Activated CD4-positive, alpha-beta T cell treated with anti-CD3 and anti-CD28 coated beads, Interleukin-2, Interleukin-4, amounts not matched to agents 100 ng/mL and 50 ng/mL, durations not matched to agents 16 hours and 8 hours (primary cell): ENCODE results near the gene CHCHD1.
"Not testable (repeated sequence)": the region's sequence is repeated elsewhere in the genome, so short reads cannot be mapped to it uniquely, and the experiment has no call there.

Source experiments
- DNase-seq: peaks from one replicate; pipeline ENCODE4 v3.0.0-alpha.2; 2020; ENCODE audit warnings: low spot score

CHCHD1 gene

DNA sequence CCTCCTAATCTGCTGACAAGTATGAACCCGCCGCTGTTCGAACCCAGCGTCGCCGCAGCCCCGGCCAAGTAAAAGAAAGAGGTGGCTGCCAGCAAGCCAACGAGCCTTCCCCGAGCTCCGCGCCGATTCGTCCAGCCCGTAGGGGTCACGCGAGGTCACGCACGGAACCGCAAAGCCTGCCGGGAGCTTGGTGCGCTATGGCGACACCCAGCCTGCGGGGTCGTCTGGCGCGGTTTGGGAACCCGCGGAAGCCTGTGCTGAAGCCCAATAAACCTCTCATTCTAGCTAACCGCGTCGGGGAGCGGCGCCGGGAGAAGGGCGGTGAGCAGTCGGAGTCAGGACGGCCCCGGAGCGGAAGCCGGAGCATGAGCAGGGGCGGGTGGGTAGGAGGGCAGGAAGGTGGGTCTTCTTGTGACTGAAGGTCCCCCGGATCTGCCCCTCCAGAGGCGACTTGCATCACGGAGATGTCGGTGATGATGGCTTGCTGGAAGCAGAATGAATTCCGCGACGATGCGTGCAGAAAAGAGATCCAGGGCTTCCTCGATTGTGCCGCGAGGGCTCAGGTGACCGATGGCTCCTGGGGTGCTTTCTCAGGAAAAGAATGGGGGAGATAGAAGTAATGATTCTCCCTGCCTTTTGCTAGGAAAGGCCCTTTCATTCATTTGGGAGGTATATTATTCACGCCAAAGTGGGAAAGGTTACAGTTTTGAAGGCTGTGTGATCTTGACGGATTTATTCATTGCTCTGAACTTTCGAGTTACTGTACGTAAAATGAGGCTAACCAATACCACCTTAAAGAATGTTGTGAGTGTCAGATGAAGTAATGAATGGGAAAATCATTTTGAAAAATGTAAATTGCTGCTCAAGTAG is at the start of gene CHCHD1:
Gene CHCHD1, plus strand, starts transcription at position 170 of the 870 bp plus-strand sequence. Its CDS starts 28 bp downstream, at position 198.
- peak; percentile 93 for DNase-seq

DNA sequence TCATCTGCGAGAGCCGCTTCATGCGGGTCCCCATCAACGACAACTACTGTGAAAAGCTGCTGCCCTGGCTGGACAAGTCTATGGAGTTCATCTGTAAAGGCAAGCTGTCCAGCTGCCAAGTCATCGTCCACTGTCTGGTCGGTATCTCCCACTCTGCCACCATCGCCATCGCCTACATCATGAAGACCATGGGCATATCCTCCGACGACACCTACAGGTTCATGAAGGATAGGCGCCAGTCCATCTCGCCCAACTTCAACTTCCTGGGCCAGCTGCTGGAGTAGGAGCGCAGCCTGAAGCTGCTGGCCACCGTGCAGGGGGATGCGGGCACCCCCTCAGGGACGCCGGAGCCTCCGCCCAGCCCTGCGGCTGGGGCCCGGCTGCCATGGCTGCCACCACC is 49.4 kb upstream of the CHCHD1 start:
- no peak for DNase-seq

DNA sequence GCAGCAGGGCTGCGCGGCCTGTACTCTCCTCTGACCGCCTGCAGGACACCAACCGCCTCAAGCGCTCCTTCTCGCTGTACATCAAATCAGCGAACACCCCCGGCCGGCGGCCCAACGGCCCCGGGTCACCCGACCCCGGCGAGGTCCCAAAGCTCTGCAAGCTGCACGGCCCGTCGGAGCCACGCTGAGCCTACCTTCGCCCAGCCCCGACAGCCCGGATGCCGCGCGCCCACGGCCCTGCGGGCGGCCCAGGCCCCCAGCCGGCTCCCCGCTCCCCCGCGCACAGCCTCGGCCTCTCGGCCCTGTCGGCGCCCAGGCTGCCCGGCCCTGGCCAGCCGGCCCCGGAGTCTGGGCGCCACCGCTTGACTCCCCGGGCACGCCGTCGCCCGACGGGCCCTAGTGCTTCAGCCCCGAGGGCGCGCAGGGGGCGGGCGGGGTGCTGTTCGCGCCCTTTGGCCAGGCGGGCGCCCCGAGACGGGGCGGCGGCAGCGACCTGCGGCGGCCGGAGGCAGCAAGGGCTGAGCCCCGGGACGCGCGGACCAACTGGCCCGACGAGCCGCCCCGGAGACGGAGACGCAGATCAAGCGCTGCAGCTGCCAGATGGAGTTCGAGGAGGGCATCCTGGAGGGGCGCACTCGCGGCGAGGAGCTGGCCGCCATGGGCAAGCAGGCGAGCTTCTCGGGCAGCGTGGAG is 48.8 kb upstream of the CHCHD1 start:
- DNase-seq: no peak

DNA sequence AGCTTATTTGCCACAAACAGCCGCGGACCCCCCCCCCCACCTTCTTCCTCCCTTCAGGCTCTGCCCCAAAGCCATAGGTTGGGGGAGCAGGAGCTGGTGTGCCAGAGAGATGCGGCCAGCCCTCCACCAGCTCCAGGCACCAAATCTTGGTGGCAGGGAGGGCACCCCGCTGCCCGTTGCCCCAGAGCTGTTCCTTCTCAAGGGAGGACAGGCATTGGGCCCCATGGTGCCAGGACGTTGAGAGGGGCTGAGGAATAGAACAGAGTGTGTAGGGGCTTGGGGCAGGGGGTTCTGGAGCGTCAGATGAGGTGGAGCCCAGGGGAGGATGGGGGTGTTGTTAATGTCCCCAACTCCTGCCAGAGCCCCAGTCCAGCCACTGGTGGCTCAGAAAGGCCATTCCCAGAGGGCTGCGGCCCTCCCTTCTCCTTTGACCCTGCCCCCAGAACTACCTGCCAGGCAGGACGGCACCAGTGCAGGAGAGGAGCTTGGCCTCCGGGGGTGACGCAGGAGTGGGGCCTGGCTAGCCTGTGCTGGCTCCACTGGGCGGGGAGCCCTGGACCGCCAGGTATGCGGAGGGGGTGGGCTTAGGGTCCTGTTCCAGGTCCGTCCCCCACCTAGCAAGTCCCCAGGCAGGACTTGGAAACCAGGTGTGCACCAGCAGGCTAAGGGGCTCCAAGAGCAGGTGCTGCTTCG is 47.7 kb upstream of the CHCHD1 start:
- no peak for DNase-seq

DNA sequence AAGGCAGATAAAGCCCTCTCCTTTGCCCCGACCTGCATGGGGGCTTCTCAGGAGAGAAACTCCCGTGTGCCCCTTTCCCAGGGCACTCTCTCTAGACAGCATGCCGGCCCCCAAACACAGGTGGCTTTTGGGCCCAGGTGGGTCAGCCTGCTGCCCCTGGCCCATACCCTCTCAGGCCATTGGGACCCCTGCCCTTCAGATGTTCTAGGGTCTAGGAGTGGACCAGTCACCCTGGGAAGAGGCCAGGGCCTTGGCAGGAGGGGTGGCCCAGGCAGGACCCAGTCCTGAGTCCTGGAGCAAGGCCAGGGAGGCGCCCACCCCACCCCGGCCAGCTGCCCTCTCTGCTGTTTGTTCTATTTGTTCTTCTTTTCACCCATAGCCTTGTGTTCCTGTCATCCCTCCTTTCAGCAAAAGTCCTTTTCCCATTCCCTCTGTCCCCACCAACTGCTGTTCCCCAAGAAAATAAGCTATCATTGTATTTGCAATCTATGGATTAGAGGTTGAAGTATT is 47.0 kb upstream of the CHCHD1 start:
- no peak for DNase-seq

DNA sequence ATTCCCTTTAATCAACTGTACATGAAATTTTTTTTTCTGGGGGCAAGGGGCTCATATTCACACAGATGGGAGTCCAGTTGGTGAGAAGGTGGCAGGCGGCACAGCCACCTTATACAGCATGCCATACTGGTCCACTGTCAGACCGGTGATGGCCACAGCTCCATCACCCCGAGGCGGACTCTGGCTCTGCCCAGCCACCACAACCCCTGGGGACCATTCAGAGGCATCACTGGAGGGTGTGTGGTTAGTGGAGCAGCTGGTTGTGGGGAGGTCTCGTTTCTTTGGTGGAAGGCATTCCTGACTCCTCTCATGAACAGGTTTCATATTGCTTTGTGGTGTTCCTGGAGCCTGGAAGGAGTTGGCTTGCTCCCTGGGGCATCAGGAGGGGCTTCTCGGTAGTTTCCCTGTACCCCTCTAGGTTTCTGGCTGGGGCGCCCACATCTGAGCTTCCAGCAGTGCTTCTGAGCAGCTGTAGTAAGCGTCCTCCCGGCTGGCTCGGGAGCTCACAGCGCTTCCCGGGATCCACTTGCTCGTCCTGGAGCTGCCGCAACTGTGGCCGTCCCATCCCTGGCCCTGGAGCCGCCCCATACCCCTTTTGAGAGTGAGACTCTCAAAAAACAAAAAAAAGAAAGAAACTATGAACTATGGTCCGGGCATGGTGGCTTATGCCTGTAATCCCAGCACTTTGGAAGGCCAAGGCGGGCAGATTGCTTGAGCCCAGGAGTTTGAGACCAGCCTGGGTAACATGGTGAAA is 41.2 kb upstream of the CHCHD1 start:
- DNase-seq: not testable (repeated sequence)

DNA sequence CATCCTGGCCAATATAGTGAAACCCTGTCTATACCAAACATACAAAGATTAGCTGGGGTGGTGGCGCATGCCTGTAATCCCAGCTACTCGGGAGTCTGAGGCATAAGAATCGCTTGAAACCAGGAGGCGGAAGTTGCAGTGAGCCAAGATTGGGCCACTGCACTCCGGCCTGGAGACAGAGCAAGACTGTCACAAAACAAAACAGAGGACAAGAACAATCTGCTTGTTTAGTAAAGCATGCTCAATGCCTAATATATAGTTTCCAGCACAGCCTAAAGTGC is 39.5 kb upstream of the CHCHD1 start:
- DNase-seq: no peak

DNA sequence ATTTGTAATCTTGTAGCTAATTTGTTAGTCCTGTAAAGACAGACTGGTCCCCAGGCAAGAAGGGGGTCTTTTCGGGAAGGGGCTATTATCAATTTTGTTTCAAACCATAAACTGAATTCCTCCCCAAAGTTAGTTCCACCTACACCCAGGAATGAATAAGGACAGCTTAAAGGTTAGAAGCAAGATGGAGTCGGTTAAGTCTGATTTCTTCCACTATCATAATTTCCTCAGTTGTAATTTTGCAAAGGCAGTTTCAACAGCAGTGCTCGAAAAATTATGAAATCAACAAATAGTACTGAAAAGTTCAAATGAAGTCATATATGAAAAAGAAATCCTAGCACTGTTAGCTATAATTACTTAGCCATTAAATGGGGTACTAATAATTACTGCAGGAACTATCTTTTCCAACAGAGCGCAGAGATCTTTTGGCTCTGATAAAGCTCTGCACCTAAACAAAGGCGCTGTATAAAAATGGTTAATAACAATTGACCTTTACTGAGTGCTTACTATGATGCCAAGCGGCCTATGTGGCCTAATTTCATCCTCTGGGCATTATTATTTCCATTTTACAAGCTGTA is 38.4 kb upstream of the CHCHD1 start:
- DNase-seq: no peak

DNA sequence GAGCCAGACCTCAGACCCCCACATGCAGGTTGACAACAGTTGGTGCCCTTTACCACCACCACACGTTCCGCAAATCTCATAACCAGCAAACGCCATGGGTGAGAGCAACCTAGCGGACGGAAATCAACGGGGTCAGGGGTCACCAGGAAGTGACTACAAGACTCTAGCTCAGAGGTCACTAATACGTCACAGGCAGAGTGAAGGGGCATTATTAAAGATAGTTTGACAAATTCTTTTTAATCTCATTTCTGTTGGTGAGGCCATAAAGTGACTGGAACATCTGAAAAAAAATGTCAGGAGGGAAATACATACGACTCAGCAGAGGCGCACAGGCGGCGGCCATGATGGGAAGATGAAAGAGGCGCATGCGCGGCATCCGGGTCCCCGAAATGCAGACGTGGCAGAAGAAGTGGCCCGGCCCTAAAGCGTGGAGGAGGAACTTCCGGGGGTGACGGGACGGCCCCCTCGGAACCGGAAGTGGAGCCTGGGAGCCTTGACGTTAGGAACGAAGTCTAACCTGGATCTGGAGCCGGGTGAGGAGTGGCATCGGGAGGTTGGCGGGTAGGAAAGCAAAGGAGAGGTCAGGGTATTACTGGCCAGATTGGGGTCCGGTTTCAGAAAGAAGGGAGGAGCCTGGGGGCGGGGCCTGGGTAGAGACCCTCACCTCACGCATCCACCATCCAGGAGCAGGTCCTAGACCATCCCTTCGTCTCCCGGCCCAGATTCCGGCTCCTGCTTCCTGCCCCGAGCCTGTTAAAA is 37.8 kb upstream of the CHCHD1 start, which contains the start of gene SEC24C:
Gene SEC24C, plus strand, starts transcription at position 468 of the 759 bp plus-strand sequence. CDS start 2,461 bp downstream, outside the sequence.
- DNase-seq: peak; percentile 96

DNA sequence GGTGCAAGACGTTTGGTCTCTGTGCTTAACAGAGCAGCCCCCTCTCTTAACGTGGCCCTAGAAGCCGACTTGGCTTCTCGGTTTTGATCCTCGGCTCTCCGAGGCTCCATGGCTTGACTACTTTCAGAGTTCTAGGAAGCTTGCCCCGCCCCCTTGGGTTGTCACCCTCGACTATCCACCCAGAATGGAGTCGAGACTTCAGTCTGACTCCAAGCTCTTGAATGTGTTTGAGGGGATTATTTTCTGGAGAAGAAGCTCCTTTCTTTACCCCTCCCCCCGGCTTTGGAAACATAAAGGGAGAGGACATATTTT is 37.2 kb upstream of the CHCHD1 start:
- DNase-seq: peak; percentile 54

DNA sequence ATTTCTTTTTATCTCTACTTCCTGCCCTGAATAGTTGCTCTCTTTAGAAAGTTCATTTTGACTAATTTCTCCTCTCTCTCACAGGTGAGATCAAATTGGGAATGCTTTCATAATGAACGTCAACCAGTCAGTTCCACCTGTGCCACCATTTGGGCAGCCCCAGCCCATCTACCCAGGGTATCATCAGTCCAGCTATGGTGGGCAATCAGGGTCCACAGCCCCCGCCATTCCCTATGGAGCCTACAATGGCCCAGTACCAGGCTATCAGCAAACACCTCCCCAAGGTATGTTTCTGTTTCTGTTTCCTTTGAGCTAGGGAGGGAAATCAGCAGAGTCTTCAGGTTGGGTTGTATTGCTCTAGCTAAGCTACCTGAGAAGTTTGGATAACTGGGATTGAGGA is 35.1 kb upstream of the CHCHD1 start:
- no peak for DNase-seq

DNA sequence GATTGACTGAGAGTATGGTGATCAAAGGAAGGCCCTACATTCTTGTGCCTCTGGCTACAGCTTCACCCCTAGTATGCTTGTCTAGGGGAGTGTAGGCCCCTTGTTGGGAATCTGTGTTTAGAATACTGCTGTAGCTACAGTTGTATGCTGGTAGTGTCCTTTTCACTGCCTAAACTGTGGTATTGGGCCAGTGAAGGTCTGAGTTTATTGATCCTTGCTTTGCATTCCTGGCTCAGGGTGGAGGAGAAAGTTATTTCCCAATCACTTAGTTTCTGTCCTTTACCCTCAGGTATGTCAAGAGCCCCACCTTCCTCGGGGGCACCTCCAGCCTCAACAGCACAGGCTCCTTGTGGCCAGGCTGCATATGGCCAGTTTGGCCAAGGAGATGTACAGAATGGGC is 31.0 kb upstream of the CHCHD1 start:
- no peak for DNase-seq

DNA sequence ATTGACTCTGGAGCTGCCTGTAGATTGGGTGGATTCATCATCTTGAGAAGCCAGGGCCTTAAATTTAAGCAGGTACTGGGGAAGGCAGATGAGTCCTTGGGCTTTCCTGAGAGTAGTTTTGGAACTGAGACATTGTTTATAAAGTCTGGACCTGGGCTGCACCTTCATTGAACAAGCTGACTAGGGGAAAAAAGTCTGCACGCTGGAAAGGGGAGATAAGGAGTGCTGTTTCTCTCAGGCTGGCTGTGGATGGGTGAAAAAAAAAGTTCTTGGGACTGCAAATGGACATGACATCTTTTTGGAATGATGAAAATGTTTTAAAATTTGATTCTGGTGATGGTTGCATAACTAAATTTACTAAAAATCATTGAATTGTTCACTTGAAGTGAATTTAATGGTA is 25.7 kb upstream of the CHCHD1 start:
- no peak for DNase-seq

DNA sequence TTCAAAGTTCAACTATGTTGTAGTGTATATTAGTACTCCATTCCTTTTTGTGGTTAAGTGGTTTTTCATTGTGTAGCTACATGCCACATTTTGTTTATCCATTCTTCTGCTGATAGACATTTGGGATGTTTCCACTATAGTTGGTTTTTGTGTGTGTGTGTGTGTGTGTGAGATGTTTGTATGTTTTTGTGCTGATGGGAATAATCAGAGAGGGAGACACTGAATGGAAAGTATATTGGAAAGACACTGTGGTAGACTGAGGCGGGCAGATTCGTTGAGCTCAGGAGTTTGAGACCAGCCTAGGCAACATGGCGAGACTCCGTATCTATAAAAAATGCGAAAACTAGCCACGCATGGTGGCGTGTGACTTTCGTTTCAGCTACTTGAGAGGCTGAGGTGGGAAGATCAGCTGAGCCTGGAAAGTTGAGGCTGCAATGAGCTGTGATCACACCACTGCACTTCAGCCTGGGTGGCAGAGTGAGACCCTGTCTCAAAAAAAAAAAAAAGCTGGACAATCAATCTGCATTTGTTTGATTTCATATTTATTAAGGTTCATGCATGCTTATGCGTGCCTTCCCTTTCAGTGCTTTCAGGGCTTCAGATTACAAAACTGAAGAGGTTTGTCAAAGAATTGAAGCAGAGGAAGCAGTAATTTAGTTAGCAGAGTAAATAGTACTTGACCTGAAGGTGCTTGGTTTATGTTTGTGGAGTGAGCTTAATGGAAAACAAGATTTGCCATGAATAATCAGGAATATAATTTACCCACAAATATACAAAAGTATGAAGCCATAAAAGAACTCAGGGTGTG is 22.9 kb upstream of the CHCHD1 start:
- no peak for DNase-seq

DNA sequence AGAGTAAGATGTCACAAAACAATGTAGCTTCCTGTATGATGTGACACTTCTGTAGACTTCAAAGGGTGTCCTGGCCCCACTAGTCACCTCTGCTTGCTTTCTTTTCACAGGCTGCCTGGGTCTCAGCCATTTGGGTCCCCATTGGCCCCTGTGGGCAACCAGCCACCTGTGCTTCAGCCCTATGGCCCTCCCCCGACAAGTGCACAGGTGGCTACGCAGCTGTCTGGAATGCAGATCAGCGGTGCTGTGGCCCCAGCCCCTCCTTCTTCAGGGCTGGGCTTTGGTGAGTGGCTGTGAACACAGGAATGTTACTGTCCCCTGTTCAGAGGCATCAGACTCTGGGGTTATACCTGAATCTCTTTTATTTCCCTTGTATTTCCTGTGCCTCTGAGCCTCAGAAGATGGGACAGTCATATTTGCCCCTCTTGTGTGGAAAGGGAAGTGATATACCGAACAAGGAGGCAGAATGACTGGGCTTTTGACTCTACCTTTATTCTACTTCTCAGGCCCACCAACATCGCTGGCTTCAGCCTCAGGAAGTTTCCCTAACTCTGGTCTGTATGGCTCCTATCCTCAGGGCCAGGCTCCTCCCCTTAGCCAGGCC is 22.2 kb upstream of the CHCHD1 start:
- DNase-seq: peak; percentile 56

DNA sequence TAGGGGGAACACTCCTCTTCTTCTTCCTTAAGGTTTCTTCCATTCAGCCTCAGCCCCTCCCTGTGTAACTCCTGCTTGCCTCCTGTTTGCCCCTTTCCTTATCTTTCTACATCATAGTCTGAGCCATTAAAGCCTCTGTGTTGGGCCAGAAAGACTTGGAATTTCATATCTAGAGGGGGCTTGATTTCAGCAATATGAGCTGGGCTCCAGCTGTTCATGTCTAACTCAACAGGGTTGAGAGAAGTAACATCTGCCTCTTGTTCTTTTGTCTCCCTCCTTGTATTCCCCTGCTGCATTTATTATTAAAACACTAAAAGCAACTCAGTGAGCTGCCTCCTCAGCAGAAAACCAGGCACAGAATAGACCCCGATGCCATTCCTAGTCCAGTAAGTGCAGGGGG is 20.1 kb upstream of the CHCHD1 start:
- DNase-seq: no peak

DNA sequence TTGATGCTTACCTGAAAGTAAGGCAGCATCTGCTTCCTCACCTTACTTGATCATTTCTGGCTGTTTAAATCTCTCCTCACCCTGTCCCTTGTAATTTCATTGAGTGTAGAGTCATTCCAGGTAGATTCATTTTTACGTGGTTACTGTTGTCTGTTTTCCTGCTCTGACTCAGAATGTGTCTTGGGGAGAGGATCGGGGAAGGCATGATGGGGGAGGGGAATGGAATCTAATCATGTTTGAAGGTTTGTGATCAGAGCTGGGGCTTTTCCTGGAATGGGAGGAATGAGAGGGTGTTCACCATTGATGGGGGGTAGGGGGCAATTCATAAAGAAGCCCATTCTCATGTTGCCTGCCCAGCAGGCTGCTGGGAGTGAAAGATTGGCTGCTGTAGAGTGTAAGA is 18.9 kb upstream of the CHCHD1 start:
- peak; percentile 89 for DNase-seq

DNA sequence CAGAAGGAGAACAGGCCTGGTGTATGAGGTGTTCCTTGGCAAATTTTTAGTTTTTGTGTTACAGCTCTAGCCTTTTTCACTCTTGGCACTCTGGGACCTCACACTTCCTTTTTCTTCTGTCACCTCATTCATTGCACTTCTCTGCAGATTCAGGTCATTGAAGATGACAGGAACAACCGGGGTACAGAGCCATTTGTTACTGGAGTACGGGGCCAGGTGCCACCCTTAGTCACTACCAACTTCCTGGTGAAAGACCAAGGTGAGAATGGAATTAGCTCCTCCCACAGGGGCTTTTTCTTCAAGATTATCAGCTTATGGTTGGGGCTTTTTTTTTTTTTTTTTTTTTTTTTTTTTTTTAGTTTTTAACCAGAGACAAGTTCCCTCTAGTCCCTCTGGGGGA is 18.5 kb upstream of the CHCHD1 start:
- peak; percentile 49 for DNase-seq

DNA sequence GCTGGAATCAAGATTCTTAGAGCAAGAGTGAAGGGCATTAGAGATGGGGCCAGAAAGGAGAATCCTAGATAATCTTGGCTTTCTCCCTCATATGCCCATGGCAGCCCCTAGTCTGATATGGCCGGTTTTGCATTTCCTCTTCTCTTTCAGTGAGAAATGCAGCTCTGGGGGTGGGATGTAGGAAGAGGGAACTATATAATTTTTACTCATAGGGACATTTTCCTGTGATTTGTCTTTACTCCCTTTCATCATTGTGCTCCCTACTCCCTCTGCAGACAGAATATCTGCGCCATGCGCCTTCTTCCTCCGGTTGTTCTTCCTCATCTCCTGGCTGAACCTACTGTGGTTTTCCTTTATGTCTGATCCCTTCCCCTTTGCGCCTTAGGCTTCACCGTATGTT is 16.8 kb upstream of the CHCHD1 start:
- no peak for DNase-seq

DNA sequence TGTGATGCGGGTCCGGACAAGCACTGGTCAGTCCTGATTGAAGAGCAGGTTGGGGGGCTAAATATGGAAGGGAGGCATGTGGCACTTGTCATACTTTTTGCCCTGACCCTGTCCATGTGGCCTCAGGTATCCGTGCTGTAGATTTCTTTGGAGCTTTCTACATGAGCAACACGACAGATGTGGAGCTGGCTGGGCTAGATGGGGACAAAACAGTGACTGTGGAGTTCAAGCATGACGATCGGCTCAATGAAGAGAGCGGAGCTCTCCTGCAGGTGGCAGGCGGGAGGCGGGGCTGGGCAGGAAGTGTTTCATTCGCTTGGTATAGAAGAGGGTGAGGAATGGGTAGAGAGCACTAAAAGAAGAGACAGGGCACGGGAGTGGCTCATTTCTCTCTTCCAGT is 13.0 kb upstream of the CHCHD1 start:
- DNase-seq: peak; percentile 50
